Measurements from ENCODE around the gene RHPN2.
"Not testable (repeated sequence)": the region's sequence is repeated elsewhere in the genome, so short reads cannot be mapped to it uniquely, and the experiment has no call there.

The RHPN2 gene

DNA sequence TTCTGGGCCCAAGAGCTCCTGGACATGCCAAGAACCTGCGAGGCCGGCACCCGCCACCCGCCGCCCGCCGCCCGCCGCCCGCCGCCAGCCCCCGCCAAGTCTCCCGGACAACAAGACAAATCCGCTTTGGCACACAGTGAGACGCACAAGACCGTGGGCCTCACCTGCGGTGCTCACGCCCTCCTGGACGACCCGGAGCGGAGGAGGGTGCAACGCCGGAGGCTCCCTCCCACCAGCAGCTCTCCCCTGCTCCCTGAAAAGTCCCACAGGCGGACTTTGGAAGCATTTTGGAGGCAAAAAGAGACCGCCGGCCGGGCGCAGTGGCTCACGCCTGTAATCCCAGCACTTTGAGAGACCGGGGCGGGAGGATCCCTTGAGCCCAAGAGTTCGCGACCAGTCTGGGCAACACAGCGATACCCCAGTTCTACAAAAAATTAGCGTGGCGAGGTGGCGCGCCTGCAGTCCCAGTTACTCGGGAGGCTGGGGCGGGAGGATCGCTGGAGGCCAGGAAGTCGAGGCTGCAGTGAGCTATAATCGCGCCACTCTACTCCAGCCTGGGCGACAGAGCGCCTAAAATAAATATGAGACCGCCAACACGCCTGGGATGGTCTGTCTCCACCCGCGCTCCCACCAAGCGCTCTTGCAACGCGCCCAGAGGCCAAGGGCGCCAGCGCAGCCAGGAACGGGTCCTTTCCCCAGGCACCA is 783 bp downstream of the RHPN2 start:
- DNase-seq, result no peak

DNA sequence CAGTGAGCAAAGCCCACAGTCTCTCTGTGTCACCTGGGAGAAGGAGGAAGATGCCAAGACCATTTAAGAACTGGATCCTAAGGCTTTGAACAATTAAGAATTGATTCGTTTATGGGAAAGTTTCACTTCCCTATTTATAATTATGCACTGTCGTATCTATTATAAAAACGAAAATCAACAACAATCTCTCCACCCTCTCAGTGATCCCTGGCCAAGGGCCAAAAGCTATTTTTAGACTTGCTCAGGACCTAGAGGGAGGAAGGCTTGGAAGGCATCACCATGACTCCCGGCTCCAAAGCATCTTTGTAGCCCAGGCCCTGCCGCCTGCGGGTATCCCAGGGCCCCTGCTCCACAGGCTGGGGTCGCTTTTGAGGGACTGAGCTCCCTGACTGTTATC is 1.3 kb downstream of the RHPN2 start:
- DNase-seq, result no peak

DNA sequence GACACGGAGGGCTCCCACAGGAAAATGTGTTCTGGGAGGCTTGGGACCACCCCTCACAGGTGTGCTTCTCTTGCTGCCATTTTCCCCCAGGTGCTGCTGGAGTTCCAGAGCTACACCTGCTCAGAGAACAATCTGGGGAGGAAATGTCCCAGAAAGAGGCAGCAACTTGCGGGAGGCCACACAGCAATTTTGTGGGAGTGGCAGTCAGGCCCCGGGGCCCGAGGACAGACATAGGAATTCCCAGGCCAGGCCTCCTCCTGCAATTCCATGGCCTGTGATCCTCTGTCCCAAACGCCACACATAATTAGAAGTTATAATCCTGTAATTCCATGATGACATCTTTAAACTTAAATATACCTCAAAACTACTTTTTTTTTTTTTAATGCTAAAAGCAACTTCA is 1.8 kb downstream of the RHPN2 start:
- no peak for DNase-seq

DNA sequence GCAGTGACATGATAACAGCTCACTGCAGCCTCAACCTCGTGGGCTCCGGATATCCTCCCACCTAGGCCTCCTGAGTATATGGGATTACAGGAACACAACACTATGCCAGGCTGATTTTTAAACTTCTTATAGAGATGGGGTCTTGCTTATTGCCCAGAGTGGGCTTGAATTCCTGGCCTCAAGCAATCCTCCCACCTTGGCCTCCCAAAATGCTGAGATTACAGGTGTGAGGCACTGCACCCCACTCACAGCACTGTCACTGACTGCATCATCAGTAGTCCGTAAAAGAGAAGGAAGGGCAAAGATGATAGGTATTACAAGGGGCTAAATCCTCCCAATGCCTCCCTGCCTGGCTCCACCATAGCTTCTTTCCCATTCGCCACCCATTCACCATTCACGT is 4.1 kb downstream of the RHPN2 start:
- DNase-seq, result no peak

DNA sequence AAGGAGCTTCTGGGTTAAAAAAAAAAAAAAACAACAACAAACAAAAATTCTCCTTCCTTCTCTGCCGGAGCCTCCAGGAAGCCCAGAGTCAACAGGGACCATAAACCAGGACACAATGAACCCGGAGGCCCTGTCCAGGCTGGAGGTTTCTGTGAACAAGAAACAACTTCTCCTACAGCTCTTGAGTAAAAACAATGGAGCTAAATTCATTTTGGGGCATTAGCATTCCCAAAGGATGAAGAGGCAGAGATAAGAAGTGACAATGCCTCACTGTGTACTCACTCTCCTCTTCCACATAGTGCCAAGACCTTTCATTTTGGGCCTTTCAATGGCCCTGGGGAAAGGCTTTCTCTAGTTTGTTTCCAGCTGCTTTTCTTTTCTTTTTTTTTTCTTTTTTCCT is 9.0 kb downstream of the RHPN2 start:
- no peak for DNase-seq

DNA sequence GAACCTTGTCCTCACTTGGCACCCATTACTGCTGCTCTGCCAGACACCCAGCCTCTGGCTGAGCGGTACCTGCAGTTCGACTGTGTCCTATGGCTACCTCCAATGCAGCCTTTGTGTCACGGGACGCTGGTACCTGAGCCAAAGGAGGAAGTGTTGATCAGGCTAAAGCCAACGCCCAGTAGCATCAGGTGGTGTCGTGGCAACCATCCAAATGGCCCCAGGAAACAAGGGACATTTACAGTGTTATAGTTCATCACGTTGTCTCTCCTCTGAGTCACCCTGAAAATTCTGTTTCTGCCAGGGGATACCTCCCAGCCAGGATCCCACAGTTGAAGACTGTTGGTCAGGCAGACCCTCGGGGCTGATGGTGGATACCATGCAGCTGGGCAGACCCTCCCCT is 10.1 kb downstream of the RHPN2 start:
- no peak for DNase-seq

DNA sequence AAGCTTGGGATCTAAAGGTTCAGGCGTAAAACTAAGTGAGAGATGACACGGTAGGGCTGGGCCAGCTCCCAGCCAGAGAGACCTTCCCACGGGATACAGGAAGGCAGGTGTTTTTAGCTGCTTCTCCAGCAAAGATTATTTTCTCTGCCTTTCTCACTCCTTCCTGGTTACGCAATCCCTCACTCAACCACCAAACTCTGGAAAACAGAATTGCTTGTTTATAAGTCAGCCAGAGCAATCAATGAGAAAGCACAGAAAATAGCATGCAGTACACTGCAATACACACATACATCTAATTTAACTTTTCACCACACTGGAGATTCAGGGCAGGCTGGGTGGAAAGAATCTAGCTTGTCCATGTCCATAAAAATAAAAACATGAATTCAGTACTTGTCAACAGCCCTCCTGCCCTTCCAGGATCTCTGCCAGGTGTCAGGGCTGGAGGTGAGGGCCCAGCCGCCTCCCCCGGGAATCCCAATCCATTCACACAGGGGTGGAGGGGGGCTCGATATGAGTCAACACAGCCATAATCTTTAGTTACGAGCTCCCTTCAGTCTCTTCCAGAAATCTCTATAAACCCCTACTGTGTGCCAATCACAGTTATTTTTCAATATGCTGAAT is 12.2 kb downstream of the RHPN2 start:
- DNase-seq, result no peak

DNA sequence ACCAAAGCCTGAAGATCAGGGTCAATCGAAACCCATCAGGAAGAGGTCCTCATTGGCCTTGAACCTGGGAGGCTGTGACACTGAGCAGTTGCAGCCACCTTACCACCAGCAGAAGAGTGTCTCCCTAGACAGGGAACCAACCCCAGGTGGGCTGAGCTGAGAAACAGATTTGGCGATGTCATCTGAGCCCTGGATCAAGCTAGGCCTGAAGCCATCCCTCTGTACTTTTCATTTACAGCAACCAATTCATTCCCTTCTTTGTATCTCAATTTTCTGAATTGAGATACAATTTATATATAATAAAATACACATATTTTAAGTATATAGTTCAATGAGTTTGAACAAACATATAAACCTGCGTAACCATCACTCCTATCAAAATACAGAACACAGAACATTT is 14.6 kb downstream of the RHPN2 start:
- DNase-seq, result no peak

DNA sequence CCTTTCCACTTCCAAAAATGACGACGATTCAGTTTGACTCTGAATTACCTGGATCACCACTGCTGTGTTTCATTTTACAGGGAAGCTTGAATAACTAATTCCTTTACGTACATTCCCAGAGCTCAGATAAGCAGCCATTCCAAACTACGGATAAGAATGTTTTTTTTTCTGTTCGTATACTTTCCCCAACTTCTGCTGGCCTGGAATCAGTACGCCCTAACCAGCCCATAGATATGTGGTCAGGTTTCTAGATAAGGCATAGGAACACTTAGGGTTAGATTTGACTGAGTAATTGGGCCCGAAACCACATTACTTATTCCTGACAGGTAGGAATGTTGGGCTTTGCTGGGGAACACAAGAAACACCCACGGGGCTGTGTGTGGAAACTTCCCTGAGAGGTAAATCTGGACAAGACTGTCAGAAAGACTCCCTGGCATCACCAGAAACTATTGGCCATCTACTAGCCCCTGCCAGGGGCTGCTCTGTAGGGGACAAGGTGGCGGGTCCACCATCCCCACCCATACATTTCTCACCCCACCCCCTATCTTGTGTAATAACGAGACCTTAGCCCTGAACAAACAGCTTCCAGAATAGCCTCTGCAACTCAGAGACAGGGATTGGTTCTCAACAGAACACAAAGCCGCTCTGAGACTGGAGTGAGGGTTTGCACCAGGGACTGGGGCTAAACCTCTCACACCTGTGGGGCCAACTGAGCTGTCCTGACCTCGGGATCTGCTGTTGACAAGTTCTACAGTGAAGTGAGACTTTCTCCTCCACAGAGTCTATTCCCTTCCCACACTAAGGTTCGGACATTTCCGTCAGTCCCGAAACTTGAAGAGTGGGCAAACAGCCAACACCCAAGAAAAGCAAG is 15.6 kb downstream of the RHPN2 start:
- DNase-seq, result no peak

DNA sequence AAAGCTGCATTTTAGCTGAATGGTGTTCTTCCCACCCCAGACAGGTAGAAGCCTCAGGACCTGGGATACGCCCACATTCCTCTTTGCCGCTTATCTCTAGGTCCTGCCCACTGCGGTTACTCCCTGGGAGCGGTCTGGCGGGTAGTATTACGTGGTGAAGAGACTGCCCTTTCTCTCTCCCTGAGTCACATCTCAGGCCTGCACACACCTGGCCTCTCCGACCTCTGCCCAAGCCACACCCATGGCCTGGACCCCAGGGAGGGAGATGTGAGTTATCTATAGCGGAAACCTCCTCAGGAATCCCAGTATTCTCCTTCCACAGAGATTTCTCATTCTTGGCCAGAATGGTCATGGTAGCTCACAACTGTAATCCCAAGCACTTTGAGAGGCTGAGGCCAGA is 17.3 kb downstream of the RHPN2 start:
- DNase-seq, result no peak

DNA sequence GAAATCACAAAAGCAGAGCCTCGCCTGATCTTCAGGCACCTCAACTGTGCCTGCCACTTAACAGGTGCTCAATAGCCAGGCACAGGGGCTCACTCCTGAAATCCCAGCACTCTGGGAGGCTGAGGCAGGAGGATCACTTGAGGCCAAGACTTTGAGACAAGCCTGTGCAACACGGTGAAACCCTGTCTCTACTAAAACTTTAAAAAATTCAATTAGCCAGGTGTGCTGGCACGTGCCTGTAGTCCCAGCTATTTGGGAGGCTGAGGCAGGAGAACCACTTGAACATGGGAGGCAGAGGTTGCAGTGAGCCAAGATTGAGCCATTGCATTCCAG is 22.9 kb downstream of the RHPN2 start:
- DNase-seq, result not testable (repeated sequence)

DNA sequence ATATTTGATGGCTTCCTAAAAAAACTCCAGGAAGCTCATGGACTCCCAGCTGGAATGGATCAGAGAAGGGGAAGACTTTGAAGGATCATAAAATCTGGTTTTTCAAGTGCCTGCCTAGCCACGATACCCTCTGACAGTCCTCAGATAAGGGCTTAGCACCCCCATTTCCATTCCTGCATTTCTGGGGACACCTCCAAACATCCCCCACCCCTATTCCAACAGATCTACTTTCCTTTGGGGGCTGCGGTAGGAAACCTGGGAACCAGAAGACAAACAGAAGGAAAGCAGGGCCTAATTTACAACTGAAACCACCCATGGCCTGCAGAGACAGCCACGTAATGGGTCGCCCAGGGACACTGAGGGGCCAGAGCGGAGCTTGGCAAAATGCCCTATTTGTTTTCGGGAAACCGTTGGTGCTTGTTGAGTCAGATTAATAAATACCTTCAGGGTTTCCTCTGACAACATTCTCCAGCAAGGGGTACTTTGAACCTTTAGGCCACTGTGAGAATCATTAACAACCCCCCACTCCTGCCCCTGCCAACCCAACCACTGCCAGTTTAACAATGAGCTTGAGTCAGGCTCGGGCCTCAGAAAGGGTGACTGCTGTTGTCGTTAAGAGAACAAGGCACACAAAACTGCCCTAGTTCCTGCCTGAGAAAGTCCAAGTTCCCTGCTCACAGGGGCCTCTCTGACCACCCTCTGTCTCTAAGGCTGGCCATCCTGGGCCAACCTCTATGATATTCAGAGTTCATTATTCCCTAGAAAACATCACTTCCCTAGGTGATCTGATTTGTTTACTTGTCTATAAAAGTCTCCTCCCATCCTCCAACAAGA is 23.5 kb downstream of the RHPN2 start:
- DNase-seq, result no peak

DNA sequence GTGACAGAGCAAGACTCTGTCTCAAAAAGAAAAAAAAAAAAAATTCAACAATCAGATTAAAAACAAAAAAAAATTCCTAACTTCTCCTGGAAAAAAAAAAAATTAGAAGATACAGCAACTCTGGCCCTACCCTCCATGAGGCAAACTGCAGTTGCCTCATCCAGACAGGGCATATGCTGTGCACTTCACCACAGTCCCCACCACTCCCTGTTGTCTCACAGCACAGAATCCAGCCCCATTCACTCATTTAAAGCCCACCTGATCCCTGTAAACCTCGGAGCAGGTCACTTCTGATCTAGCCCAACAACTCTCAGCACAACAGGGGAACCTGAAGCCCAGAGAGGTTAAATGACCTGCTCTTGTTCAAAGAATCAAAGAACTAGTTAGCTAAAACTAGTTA is 24.9 kb downstream of the RHPN2 start:
- DNase-seq, result no peak

DNA sequence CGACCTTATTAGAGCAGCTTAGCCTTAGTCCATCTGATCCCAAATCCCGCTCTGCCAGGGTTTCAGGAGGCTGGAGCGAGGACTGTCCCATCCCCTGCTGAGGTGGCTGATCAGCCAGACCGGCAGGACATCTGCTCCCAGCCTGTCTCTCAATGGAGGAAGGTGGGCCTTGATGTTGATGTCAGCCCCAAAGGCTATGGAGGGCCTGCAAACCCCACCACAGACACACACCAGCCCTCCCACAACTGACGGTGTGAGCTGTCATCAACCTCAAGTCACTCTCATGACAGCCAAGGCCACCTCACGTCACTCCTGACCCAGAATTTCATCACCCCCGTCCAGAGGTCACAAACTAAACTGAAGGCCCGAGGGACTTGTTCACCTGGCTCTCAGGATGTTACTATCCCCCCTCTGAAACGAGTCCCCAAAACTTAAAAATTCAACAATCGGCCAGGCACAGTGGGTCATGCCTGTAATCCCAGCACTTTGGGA is 25.5 kb downstream of the RHPN2 start:
- DNase-seq, result no peak

DNA sequence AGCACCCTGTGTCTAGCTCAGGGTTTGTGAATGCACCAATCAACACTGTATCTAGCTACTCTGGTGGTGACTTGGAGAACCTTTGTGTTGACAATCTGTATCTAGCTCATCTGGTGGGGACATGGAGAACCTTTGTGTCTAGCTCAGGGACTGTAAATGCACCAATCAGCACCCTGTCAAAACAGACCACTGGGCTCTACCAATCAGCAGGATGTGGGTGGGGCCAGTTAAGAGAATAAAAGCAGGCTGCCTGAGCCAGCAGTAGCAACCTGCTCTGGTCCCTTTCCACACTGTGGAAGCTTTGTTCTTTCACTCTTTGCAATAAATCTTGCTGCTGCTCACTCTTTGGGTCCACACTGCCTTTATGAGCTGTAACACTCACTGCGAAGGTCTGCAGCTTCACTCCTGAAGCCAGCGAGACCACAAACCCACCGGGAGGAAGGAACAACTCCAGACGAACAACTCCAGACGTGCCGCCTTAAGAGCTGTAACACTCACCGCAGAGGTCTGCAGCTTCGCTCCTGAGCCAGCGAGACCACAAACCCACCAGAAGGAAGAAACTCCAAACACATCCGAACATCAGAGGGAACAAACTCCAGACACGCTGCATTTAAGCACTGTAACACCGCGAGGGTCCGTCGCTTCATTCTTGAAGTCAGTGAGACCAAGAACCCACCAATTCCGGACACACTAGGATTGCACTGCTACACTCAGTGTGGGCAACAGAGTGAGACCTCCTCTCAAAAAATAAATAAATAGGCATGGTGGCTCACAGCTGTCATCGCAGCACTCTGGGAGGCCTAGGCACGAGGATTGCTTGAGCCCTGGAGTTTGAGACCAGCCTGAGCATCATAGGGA is 27.3 kb downstream of the RHPN2 start:
- not testable (repeated sequence) for DNase-seq

DNA sequence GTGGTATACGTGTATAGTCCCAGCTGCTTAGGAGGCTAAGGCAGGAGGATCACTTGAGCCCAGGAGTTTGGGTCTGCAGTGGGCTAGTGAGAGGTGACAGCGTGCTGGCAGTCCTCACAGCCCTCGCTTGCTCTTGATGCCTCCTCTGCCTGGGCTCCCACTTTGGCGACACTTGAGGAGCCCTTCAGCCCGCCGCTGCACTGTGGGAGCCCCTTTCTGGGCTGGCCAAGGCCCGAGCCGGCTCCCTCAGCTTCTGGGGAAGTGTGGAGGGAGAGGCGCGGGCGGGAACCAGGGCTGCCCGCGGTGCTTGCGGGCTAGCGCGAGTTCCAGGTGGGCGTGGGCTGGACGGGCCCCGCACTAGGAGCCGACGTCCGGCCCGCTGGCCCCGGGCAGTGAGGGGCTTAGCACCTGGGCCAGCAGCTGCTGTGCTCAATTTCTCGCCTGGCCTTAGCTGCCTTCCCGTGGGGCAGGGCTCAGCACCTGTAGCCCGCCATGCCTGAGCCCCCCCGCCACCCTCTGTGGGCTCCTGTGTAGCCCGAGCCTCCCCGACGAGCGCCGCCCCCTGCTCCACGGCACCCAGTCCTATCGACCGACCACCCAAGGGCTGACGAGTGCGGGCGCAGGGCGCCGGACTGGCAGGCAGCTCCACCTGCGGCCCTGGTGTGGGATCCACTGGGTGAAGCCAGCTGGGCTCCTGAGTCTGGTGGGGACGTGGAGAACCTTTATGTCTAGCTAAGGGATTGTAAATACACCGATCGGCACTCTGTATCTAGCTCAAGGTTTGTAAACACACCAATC is 28.1 kb downstream of the RHPN2 start:
- DNase-seq, result not testable (repeated sequence)

DNA sequence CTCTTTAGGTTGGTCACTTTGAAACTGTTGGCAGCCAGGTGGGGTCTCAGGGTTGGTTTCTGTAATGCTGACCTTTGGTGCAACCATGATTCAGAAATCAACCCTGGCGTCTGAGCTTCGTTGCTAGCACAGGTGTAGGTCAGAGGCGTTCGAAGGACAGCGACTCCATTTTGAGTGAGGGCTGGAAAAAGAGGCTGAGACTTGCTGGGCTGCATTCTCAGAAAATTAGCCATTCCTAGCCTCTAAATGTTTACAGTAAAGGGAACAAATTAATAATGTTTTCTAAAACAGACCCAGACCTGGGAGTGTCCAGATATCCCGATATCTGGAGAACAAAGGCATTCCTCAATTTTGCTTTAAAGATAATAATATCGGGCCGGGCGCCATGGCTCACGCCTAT is 29.2 kb downstream of the RHPN2 start:
- DNase-seq, result no peak

DNA sequence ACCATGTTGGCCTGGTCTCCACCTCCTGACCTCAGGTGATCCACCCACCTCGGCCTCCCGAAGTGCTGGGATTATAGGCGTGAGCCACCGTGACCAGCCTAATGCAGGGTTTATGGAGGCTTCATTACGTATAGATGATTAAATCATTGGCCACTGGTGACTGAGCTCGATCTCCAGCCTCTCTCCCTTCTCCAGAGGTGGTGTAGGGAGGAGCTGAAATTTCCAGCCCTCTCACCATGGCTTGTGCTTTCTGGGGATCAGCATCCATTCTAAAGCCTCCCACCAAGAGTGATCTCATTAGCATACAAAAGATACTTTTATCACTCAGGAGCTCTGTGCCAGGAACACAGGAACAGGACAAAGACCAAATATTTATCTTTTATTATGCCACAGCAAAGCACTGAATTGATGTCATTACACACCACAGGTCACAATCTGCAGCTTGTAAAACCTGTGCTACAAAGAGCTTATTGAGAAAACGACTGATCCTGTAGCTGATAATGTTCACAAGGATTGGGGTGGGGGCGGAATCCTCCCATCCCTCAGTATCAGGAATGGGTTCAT is 32.4 kb downstream of the RHPN2 start:
- no peak for DNase-seq

DNA sequence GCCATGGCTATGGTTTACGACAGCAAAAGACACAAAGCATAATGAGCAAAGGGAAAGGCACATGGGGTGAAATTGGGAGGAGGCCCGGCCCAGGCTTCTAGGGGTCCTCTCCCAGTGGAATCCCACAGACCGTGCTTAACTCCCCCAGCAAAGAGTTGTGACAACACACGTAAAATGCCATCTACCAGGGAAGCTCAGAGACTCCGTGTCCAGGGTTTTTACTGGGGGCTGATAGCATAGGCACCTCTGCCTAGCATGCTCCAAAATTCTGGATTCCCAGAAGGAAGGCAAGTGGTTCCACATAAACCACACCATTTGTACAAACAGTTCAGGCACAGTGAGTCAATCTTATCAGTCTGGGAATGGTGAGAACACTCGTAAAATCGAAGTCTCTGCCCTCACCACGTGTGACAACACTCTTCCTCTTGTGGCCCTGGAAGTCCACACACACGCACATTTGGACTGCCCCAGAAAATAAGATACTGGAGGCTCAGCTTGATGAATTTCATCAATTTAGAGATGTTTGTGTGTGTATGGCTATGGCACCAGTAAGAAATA is 34.9 kb downstream of the RHPN2 start:
- DNase-seq, result no peak

DNA sequence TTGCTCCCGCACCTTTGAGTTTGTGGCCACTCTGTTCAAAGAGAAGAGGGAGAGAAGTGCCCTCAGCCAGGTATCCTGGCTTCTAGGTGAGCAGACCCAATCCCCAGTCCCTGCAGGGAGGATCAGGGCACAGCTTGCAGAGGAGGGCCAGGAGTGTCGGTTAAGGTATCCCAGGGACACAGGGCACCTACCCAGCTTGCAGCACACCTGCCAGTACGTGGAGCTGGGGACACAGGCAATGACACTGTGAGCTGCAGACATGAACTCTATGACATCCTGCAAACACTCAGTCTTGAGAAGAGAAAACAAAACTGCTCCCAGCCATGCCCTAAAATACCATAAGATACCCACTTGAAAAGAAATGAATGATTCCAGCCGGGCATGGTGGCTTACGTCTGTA is 38.1 kb downstream of the RHPN2 start:
- not testable (repeated sequence) for DNase-seq

All from NCI-H187 (cell line).